Heart left ventricle (tissue), 13 donors: Measurements from ENCODE around the gene RAB12.

Experiments
- CTCF ChIP-seq, 12 donors: fragments of 200-600 bp; sonication (generic) in 4 of 12; IDR thresholded peaks; one replicate each; pipeline versions ENCODE4 v1.5.0 to v1.8.0; 2018 to 2022; ENCODE audit warnings: antibody characterized with exemption in 12 of 12, mild to moderate bottlenecking in 5 of 12
- POLR2A ChIP-seq, 2 donors: fragments of 450-650 bp; IDR thresholded peaks; one replicate each; pipeline ENCODE4 v1.6.1; 2017; ENCODE audit warnings: antibody characterized with exemption in 2 of 2, mild to moderate bottlenecking in 2 of 2, moderate library complexity in 2 of 2
- donor health status: ischemic (EF 13 %, LVEDD 7.1; RV severe dilation, severe dysfunction).
- donor health status: DM: no; HTN: yes; CAD: no.
- donor health status: DM: no; HTN: no; CAD: no.
- donor health status: ischemic (EF 25% LVEDD 6.9; RV normal size, moderate dysfunction).
- donor health status: ischemic (EF 25% LVEDD 5.7; RV mildly dilated, moderate dysfunction).
- donor health status: ischemic (EF 35%, LVEDD 5.7; RV mildly dilated, moderate dysfunction).
- donor health status: nonischemic (EF 11% LVEDD 7.7; RV severe dilation, severe dysfunction).
- donor health status: DM: yes; HTN: yes; CAD: no.
- donor health status: PGD.
- donor health status: ischemic (EF 29% LVEDD 5.4; RV normal size, mild dysfunction).
- donor health status: nonischemic (EF 23%, LVEDD 6.1; RV moderate dilation, normal function).

- TF ChIP-seq CTCF (IDR thresholded peaks at IDR 0.05) = no peak
- no peak for TF ChIP-seq POLR2A (IDR thresholded peaks at IDR 0.05)
These were observed 1.2 kb upstream of the RAB12 start for GRCh38 chr18:8607776-8608742.
